ENCODE results near the gene RBM42.
A peak's percentile ranks its signal among the peaks of the same experiment; 100 is the strongest.

- peak in 1 of 6 experiments; percentile 11 for TF ChIP-seq CTCF (IDR thresholded peaks at IDR 0.05)
- no peak for TF ChIP-seq POLR2A (IDR thresholded peaks at IDR 0.05)
These were observed 29.3 kb downstream of the RBM42 start for GRCh38 chr19:35657904-35658700.
